Liver (tissue), 9 donors: ENCODE measurements around the gene IL1RL1. TPM values are rescaled to one million over a fixed set of nuclear protein-coding genes. Genes with fewer than 3 reads are reported as not detected.

Source experiments
- DNase-seq: peaks from one replicate; pipeline ENCODE4 v3.0.0-alpha.2; 2017; ENCODE audit warnings: low spot score
- H3K27ac ChIP-seq, 2 donors: one replicate each; pipeline ENCODE4 v1.7.0; 2013; ENCODE audit warnings: inconsistent platforms in 2 of 2, low read length in 2 of 2, control low read depth in 1 of 2, low read depth in 1 of 2, mild to moderate bottlenecking in 1 of 2
- H3K27me3 ChIP-seq, 4 donors: one replicate each; pipeline versions ENCODE4 v1.6.1 to v1.7.0; 2013; ENCODE audit warnings: low read length in 3 of 4, inconsistent platforms in 1 of 4, mild to moderate bottlenecking in 1 of 4, moderate library complexity in 1 of 4; ENCODE audit not compliant: control insufficient read depth in 4 of 4, insufficient read depth in 4 of 4
- H3K36me3 ChIP-seq, 4 donors: one replicate each; pipeline versions ENCODE4 v1.6.1 to v1.7.0; 2013; ENCODE audit warnings: low read length in 3 of 4, mild to moderate bottlenecking in 3 of 4, low read depth in 1 of 4, moderate library complexity in 1 of 4; ENCODE audit not compliant: control insufficient read depth in 4 of 4, insufficient read depth in 3 of 4
- H3K4me1 ChIP-seq, 4 donors: one replicate each; pipeline versions ENCODE4 v1.6.1 to v1.7.0; 2013; ENCODE audit warnings: low read length in 3 of 4, mild to moderate bottlenecking in 3 of 4, moderate library complexity in 1 of 4; ENCODE audit not compliant: control insufficient read depth in 4 of 4, insufficient read depth in 4 of 4
- H3K4me3 ChIP-seq, 3 donors: one replicate each; pipeline versions ENCODE4 v1.6.1 to v1.7.0; 2013; ENCODE audit warnings: low read length in 3 of 3, control low read depth in 1 of 3, low read depth in 1 of 3, mild to moderate bottlenecking in 1 of 3
- H3K9ac ChIP-seq, 2 donors: one replicate each; pipeline ENCODE4 v1.7.0; 2013; ENCODE audit warnings: low read length in 2 of 2, mild to moderate bottlenecking in 2 of 2, moderate library complexity in 2 of 2, control low read depth in 1 of 2, low read depth in 1 of 2
- H3K9me3 ChIP-seq, 4 donors: one replicate each; pipeline versions ENCODE4 v1.6.1 to v1.7.0; 2013; ENCODE audit warnings: low read length in 3 of 4; ENCODE audit not compliant: control insufficient read depth in 4 of 4
- FOXA1 ChIP-seq: IDR thresholded peaks from 2 replicates; pipeline ENCODE4 v1.6.1; 2016; ENCODE audit warnings: antibody characterized with exemption
- FOXA2 ChIP-seq: IDR thresholded peaks from 2 replicates; pipeline ENCODE4 v1.6.1; 2016; ENCODE audit warnings: antibody characterized with exemption
- GABPA ChIP-seq, 2 donors: IDR thresholded peaks in 1 of 2; conservative IDR thresholded peaks in 1 of 2; 2 replicates each; pipeline ENCODE4 v1.6.1; 2016; ENCODE audit warnings: antibody characterized with exemption in 2 of 2, mild to moderate bottlenecking in 1 of 2, moderate library complexity in 1 of 2
- HNF4A ChIP-seq, 2 donors: conservative IDR thresholded peaks; 2 replicates each; pipeline ENCODE4 v1.6.1; 2016; ENCODE audit warnings: antibody characterized with exemption in 2 of 2, mild to moderate bottlenecking in 2 of 2
- HNF4G ChIP-seq: IDR thresholded peaks from 2 replicates; pipeline ENCODE4 v1.6.1; 2016; ENCODE audit warnings: antibody characterized with exemption
- JUND ChIP-seq, 2 donors: IDR thresholded peaks; 2 replicates each; pipeline ENCODE4 v1.6.1; 2016; ENCODE audit warnings: antibody characterized with exemption in 2 of 2
- NR2F2 ChIP-seq: IDR thresholded peaks from 2 replicates; pipeline ENCODE4 v1.6.1; 2016; ENCODE audit warnings: antibody characterized with exemption
- RAD21 ChIP-seq, 2 donors: IDR thresholded peaks; 2 replicates each; pipeline ENCODE4 v1.6.1; 2016; ENCODE audit warnings: antibody characterized with exemption in 2 of 2, mild to moderate bottlenecking in 2 of 2
- RXRA ChIP-seq, 2 donors: IDR thresholded peaks; 2 replicates each; pipeline ENCODE4 v1.6.1; 2017 to 2018; ENCODE audit warnings: antibody characterized with exemption in 2 of 2, mild to moderate bottlenecking in 1 of 2
- SP1 ChIP-seq: IDR thresholded peaks from 2 replicates; pipeline ENCODE4 v1.6.1; 2018; ENCODE audit warnings: antibody characterized with exemption, mild to moderate bottlenecking
- TAF1 ChIP-seq: conservative IDR thresholded peaks from 2 replicates; pipeline ENCODE4 v1.6.1; 2016; ENCODE audit warnings: antibody characterized with exemption, mild to moderate bottlenecking
- YY1 ChIP-seq: IDR thresholded peaks from 2 replicates; pipeline ENCODE4 v1.6.1; 2016; ENCODE audit warnings: antibody characterized with exemption, mild to moderate bottlenecking
- WGBS: extraction: QIAGEN DNeasy Blood & Tissue Kit; methylation state at CpG from one replicate; pipeline ENCODE4 v1.1.7; 2013; 5-methylcytosine and 5-hydroxymethylcytosine counted together
- polyA plus RNA-seq, 2 donors: library from polyadenylated mRNA; stranded (reverse) in 1 of 2; unstranded in 1 of 2; fragments of 200-250 nt in 1 of 2; fragments of >200 nt in 1 of 2; fragmentation: Nextera tagmentation in 1 of 2; extraction: Ambion mirVana in 1 of 2; gene quantifications; one replicate each; pipeline versions ENCODE4 v1.2.1 to v1.2.3, GENCODE V29; 2013 to 2015
- total RNA-seq, 2 donors: library from RNA; depleted of rRNA; stranded (reverse); fragments of >200 nt; gene quantifications; one replicate each; pipeline ENCODE4 v1.2.3, GENCODE V29; 2014
- TF ChIP-seq, protein P1 (sequence below): fragments of 150-350 bp; IDR thresholded peaks from 2 replicates; pipeline ENCODE4 v1.5.1; 2017; ENCODE audit warnings: improper control_type of control experiment, low read depth, low read length; ENCODE audit not compliant: missing input control
- TF ChIP-seq, protein P2 (sequence below): IDR thresholded peaks from 2 replicates; pipeline ENCODE4 v1.6.1; 2016; ENCODE audit warnings: antibody characterized with exemption, mild to moderate bottlenecking
- TF ChIP-seq, protein P3 (sequence below): IDR thresholded peaks from 2 replicates; pipeline ENCODE4 v1.6.1; 2016; ENCODE audit warnings: antibody characterized with exemption
- TF ChIP-seq, protein P4 (sequence below): IDR thresholded peaks from 2 replicates; pipeline ENCODE4 v1.6.1; 2016; ENCODE audit warnings: antibody characterized with exemption
- TF ChIP-seq, protein P5 (sequence below): IDR thresholded peaks from 2 replicates; pipeline ENCODE4 v1.6.1; 2016; ENCODE audit warnings: antibody characterized with exemption
- donor health status: healthy.
- donor health status: healthy.
- donor health status: healthy.
- donor health status: healthy.
- donor health status: healthy.

IL1RL1 gene
- total and polyA plus RNA-seq, 4 donors: 0.75 to 6.2 (median 3.2) TPM

DNA sequence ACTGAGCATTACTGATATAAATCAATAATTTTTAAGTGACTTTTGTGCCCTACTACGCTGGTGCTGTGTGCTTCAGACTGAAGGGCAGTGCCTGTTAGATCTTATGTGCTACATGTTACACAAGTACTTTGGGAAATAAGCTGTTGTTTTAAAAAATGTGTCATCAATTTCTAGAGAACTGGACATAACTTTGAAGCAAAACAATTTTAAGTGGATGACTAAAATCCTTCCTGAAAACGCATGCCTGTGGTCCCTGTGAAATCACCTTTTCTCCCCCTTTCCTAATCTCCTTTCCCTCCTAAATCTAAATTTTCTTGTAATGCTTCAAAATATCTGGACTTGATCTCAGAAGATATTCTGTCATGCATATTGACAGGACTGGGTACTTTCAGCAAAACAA is 7.1 kb upstream of the IL1RL1 start:
- no peak overlapping the region for H3K27ac ChIP-seq
- no peaks in the 10 kb centered on the region for H3K4me1 ChIP-seq
- no peak for DNase-seq
- H3K36me3 ChIP-seq: no peaks in the 10 kb centered on the region
- no peak for TF ChIP-seq GABPA (IDR thresholded peaks at IDR 0.05 in 1 of 2, conservative IDR thresholded peaks at IDR 0.05 in 1 of 2)
- TF ChIP-seq JUND (IDR thresholded peaks at IDR 0.05): no peak
- no peak for TF ChIP-seq RXRA (IDR thresholded peaks at IDR 0.05)
- TF ChIP-seq, protein P1, sequence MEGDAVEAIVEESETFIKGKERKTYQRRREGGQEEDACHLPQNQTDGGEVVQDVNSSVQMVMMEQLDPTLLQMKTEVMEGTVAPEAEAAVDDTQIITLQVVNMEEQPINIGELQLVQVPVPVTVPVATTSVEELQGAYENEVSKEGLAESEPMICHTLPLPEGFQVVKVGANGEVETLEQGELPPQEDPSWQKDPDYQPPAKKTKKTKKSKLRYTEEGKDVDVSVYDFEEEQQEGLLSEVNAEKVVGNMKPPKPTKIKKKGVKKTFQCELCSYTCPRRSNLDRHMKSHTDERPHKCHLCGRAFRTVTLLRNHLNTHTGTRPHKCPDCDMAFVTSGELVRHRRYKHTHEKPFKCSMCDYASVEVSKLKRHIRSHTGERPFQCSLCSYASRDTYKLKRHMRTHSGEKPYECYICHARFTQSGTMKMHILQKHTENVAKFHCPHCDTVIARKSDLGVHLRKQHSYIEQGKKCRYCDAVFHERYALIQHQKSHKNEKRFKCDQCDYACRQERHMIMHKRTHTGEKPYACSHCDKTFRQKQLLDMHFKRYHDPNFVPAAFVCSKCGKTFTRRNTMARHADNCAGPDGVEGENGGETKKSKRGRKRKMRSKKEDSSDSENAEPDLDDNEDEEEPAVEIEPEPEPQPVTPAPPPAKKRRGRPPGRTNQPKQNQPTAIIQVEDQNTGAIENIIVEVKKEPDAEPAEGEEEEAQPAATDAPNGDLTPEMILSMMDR: no peak
- no peak for TF ChIP-seq HNF4A (conservative IDR thresholded peaks at IDR 0.05)
- no peak for TF ChIP-seq FOXA1
- TF ChIP-seq, protein P2, sequence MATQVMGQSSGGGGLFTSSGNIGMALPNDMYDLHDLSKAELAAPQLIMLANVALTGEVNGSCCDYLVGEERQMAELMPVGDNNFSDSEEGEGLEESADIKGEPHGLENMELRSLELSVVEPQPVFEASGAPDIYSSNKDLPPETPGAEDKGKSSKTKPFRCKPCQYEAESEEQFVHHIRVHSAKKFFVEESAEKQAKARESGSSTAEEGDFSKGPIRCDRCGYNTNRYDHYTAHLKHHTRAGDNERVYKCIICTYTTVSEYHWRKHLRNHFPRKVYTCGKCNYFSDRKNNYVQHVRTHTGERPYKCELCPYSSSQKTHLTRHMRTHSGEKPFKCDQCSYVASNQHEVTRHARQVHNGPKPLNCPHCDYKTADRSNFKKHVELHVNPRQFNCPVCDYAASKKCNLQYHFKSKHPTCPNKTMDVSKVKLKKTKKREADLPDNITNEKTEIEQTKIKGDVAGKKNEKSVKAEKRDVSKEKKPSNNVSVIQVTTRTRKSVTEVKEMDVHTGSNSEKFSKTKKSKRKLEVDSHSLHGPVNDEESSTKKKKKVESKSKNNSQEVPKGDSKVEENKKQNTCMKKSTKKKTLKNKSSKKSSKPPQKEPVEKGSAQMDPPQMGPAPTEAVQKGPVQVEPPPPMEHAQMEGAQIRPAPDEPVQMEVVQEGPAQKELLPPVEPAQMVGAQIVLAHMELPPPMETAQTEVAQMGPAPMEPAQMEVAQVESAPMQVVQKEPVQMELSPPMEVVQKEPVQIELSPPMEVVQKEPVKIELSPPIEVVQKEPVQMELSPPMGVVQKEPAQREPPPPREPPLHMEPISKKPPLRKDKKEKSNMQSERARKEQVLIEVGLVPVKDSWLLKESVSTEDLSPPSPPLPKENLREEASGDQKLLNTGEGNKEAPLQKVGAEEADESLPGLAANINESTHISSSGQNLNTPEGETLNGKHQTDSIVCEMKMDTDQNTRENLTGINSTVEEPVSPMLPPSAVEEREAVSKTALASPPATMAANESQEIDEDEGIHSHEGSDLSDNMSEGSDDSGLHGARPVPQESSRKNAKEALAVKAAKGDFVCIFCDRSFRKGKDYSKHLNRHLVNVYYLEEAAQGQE: no peak
- TF ChIP-seq, protein P3, sequence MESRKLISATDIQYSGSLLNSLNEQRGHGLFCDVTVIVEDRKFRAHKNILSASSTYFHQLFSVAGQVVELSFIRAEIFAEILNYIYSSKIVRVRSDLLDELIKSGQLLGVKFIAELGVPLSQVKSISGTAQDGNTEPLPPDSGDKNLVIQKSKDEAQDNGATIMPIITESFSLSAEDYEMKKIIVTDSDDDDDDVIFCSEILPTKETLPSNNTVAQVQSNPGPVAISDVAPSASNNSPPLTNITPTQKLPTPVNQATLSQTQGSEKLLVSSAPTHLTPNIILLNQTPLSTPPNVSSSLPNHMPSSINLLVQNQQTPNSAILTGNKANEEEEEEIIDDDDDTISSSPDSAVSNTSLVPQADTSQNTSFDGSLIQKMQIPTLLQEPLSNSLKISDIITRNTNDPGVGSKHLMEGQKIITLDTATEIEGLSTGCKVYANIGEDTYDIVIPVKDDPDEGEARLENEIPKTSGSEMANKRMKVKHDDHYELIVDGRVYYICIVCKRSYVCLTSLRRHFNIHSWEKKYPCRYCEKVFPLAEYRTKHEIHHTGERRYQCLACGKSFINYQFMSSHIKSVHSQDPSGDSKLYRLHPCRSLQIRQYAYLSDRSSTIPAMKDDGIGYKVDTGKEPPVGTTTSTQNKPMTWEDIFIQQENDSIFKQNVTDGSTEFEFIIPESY: no peak
- TF ChIP-seq SP1: no peak
- no peak for TF ChIP-seq NR2F2
- TF ChIP-seq FOXA2: no peak
- TF ChIP-seq TAF1: no peak
- no peak for TF ChIP-seq YY1
- TF ChIP-seq, protein P4, sequence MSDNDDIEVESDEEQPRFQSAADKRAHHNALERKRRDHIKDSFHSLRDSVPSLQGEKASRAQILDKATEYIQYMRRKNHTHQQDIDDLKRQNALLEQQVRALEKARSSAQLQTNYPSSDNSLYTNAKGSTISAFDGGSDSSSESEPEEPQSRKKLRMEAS: no peak
- TF ChIP-seq HNF4G: no peak
- TF ChIP-seq, protein P5, sequence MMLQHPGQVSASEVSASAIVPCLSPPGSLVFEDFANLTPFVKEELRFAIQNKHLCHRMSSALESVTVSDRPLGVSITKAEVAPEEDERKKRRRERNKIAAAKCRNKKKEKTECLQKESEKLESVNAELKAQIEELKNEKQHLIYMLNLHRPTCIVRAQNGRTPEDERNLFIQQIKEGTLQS: no peak
- TF ChIP-seq RAD21 (IDR thresholded peaks at IDR 0.05): no peak
- 66% methylated on average over 2 of the region's 2 CpGs for WGBS
- no peak overlapping the region for H3K9ac ChIP-seq
- H3K4me3 ChIP-seq: no peak overlapping the region
- H3K27me3 ChIP-seq: peaks cover 0 to 15% (median 0%) of the 10 kb centered on the region in 4 donors
- H3K9me3 ChIP-seq: no peaks in the 10 kb centered on the region
